ENCODE results near the gene GTF3C5. TPM values are rescaled to one million over a fixed set of nuclear protein-coding genes. Genes with fewer than 3 reads are reported as not detected.

The GTF3C5 gene
- total RNA-seq, 2 experiments from 2014 or later: 49.0 to 52.4 TPM

- H3K9me3 ChIP-seq (ENCODE audit: control insufficient read depth in 1 of 2, insufficient read depth in 1 of 2, low read length in 2 of 2): no peaks in the 10 kb centered on the region
- peaks cover 70% of the 10 kb centered on the region for H3K36me3 ChIP-seq (ENCODE audit: insufficient read depth, low read length)
- no peak for ATAC-seq (ENCODE audit: poor library complexity)
- H3K27me3 Mint-ChIP-seq: no peaks in the 10 kb centered on the region
- H3K36me3 Mint-ChIP-seq (ENCODE audit: low read depth): peaks cover 63% of the 10 kb centered on the region
- intact Hi-C loops (cut with DNase I, micrococcal nuclease): no loop called here
- H3K4me1 ChIP-seq (ENCODE audit: insufficient read depth, low read length): peaks cover 35% of the 10 kb centered on the region
- ChIA-PET POLR2A (no interaction called here), CTCF (no interaction called here)
- DNase-seq: no peak
- H3K4me1 Mint-ChIP-seq (ENCODE audit: low read depth): peaks cover 32% of the 10 kb centered on the region
- no peak overlapping the region for H3K4me3 ChIP-seq (ENCODE audit: low read length)
- no peaks in the 10 kb centered on the region for H3K9me3 Mint-ChIP-seq
- H3K4me3 Mint-ChIP-seq: no peak overlapping the region
- no peak for TF ChIP-seq CTCF (IDR thresholded peaks at IDR 0.05)
- no peak overlapping the region for H3K27ac Mint-ChIP-seq
- no peak overlapping the region for H3K27ac ChIP-seq (ENCODE audit: low read depth in 1 of 2, low read length in 2 of 2)
- H3K27me3 ChIP-seq (ENCODE audit: control insufficient read depth in 1 of 2, insufficient read depth in 2 of 2, low read length in 2 of 2): no peaks in the 10 kb centered on the region
Observed at GRCh38 chr9:133054194-133054890, 23.5 kb downstream of the GTF3C5 start.

- peaks cover 41% of the 10 kb centered on the region for H3K4me1 ChIP-seq (ENCODE audit: insufficient read depth, low read length)
- Mint-ChIP-seq H3K36me3 (ENCODE audit: low read depth) (peaks cover 56% of the 10 kb centered on the region), H3K4me1 (ENCODE audit: low read depth) (peaks cover 39% of the 10 kb centered on the region), H3K27ac (no peak overlapping the region), H3K27me3 (no peaks in the 10 kb centered on the region), H3K4me3 (no peak overlapping the region), H3K9me3 (no peaks in the 10 kb centered on the region)
- intact Hi-C loops (cut with DNase I, micrococcal nuclease): no loop called here
- peaks cover 65% of the 10 kb centered on the region for H3K36me3 ChIP-seq (ENCODE audit: insufficient read depth, low read length)
- DNase-seq (no peak), ATAC-seq (ENCODE audit: poor library complexity) (no peak)
- H3K27ac ChIP-seq (ENCODE audit: low read depth in 1 of 2, low read length in 2 of 2): no peak overlapping the region
- no peaks in the 10 kb centered on the region for H3K9me3 ChIP-seq (ENCODE audit: control insufficient read depth in 1 of 2, insufficient read depth in 1 of 2, low read length in 2 of 2)
- CTCF ChIA-PET: no interaction called here
- no peak for TF ChIP-seq CTCF (IDR thresholded peaks at IDR 0.05)
- H3K27me3 ChIP-seq (ENCODE audit: control insufficient read depth in 1 of 2, insufficient read depth in 2 of 2, low read length in 2 of 2): no peaks in the 10 kb centered on the region
- H3K4me3 ChIP-seq (ENCODE audit: low read length): no peak overlapping the region
- POLR2A ChIA-PET: no interaction called here
Observed at GRCh38 chr9:133054966-133055365, 24.2 kb downstream of the GTF3C5 start.

- Histone ChIP-seq H3K27ac (ENCODE audit: low read depth in 1 of 2, low read length in 2 of 2) (no peak overlapping the region), H3K4me1 (ENCODE audit: insufficient read depth, low read length) (peaks cover 46% of the 10 kb centered on the region), H3K27me3 (ENCODE audit: control insufficient read depth in 1 of 2, insufficient read depth in 2 of 2, low read length in 2 of 2) (no peaks in the 10 kb centered on the region), H3K36me3 (ENCODE audit: insufficient read depth, low read length) (peaks cover 56% of the 10 kb centered on the region), H3K9me3 (ENCODE audit: control insufficient read depth in 1 of 2, insufficient read depth in 1 of 2, low read length in 2 of 2) (no peaks in the 10 kb centered on the region), H3K4me3 (ENCODE audit: low read length) (no peak overlapping the region)
- ChIA-PET CTCF (no interaction called here), POLR2A (interaction anchor here (0.9 to 1.7 kb wide), 2 partner anchors 25 to 77 kb away, joined by 4 read pairs; partner anchors contain the start of gene GTF3C5)
- H3K4me1 Mint-ChIP-seq (ENCODE audit: low read depth): peaks cover 44% of the 10 kb centered on the region
- ATAC-seq (ENCODE audit: poor library complexity): no peak
- H3K36me3 Mint-ChIP-seq (ENCODE audit: low read depth): peaks cover 50% of the 10 kb centered on the region
- no peak for TF ChIP-seq CTCF (IDR thresholded peaks at IDR 0.05)
- intact Hi-C loops (cut with DNase I, micrococcal nuclease): no loop called here
- peak overlapping the region; percentile 85 for H3K27ac Mint-ChIP-seq
- H3K4me3 Mint-ChIP-seq: peak overlapping the region; percentile 81
- no peaks in the 10 kb centered on the region for H3K27me3 Mint-ChIP-seq
- no peak for DNase-seq
- H3K9me3 Mint-ChIP-seq: no peaks in the 10 kb centered on the region
Observed at GRCh38 chr9:133055788-133056420, 25.1 kb downstream of the GTF3C5 start.
